Measurements from ENCODE around the gene ZFAND3.

The ZFAND3 gene

DNA sequence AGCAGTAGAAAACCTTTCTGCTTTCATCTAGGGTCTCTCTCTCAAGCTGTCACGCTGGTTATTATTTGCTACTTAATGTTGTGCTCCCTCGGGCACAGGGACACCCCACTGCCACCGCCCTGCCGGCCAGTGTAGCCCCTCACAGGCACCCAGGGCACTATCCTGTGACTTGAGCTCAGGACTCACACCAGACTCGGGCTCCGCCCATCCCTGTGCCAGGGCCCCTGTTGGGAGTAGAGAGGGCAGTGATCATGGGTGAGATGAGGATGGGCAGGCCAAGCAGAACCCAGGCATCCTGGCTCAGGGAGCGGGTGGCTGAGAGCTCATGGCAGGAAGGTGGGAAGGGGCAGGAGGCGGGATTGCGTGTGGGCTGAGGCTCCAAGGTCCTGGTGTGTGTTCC is 371.9 kb downstream of the ZFAND3 start:
- Histone ChIP-seq H2AK5ac (ENCODE audit: low read length) (peak overlapping the region; percentile 6), H3K4ac (ENCODE audit: low read depth, low read length) (peak overlapping the region; percentile 5), H4K8ac (ENCODE audit: low read depth, low read length) (no peak overlapping the region), H3K56ac (ENCODE audit: low read length) (peak overlapping the region; percentile 57), H3K4me2 (ENCODE audit: low read length) (no peak overlapping the region), H3K79me2 (ENCODE audit: control insufficient read depth, insufficient read depth, low read length) (no peaks in the 10 kb centered on the region), H2BK120ac (ENCODE audit: low read depth, low read length) (no peak overlapping the region), H3K79me1 (ENCODE audit: low read length) (no peaks in the 10 kb centered on the region), H3K18ac (ENCODE audit: low read length) (peak overlapping the region; percentile 25), H3K27me3 (ENCODE audit: insufficient read depth, low read length, poor library complexity) (no peaks in the 10 kb centered on the region), H3K9ac (ENCODE audit: low read length) (no peak overlapping the region), H4K5ac (ENCODE audit: low read length) (no peak overlapping the region), H3K4me3 (ENCODE audit: low read length) (no peak overlapping the region), H3K23ac (ENCODE audit: low read length) (no peak overlapping the region), H3K27ac (ENCODE audit: low read depth, low read length) (no peak overlapping the region), H2BK15ac (replicated peaks; ENCODE audit: low read depth) (no peak overlapping the region), H3K36me3 (ENCODE audit: control insufficient read depth, insufficient read depth, low read length) (peaks cover 1% of the 10 kb centered on the region), H2BK5ac (ENCODE audit: low read length) (peak overlapping the region; percentile 29), H3K4me1 (ENCODE audit: control insufficient read depth, low read depth, low read length) (peaks cover 18% of the 10 kb centered on the region)
- no peak for DNase-seq
- WGBS (ENCODE audit: extremely low coverage, insufficient coverage, low lambda C conversion rate), result no CpG with 5 or more reads among the region's 9 CpGs

DNA sequence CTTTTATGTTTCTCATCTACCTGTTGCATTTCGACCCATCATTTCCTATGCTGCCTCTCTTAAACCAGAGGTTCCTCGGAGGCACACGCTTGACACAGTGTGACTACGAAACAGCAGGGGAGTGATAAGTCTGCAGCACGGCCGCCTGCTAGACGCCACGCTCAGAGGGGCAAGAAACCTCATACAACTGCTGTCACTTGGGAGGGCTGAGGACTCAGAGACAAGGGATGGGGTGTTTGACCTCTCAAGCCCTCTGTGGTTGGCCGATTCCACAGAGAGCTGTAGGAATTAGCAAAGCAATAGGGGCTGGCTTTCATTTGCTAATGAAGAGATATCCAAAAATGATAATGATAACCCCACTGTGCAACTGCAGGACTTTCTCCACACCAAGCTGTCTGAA is 372.5 kb downstream of the ZFAND3 start:
- peaks cover 18% of the 10 kb centered on the region for H3K4me1 ChIP-seq (ENCODE audit: control insufficient read depth, low read depth, low read length)

DNA sequence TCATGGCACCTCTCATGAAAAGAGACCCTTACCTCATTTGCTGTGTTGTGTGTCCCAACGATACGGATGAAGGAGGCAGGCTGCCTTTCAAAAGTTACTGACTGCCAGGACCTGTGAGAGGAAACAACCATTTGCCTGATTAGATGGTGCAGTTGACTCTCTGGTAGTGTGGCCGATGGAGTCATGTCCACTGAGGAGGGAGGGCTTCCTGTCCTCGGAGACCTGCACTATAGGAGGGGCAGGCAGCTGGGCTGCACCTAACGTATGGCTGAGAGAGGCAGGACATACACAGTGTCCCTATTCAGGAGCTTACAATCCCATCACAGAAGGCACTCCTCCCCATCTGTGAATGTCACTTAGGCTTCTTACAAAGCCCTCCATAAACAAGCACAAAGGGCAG is 373.0 kb downstream of the ZFAND3 start:
- no peaks in the 10 kb centered on the region for H3K36me3 ChIP-seq (ENCODE audit: control insufficient read depth, insufficient read depth, low read length)
- DNase-seq, result peak; percentile 73
- no peak overlapping the region for H3K23ac ChIP-seq (ENCODE audit: low read length)
- H4K8ac ChIP-seq (ENCODE audit: low read depth, low read length), result no peak overlapping the region
- peak overlapping the region; percentile 72 for H2AK5ac ChIP-seq (ENCODE audit: low read length)
- H3K4ac ChIP-seq (ENCODE audit: low read depth, low read length), result peak overlapping the region; percentile 5
- WGBS (ENCODE audit: extremely low coverage, insufficient coverage, low lambda C conversion rate), result no CpG with 5 or more reads among the region's 5 CpGs
- no peaks in the 10 kb centered on the region for H3K27me3 ChIP-seq (ENCODE audit: insufficient read depth, low read length, poor library complexity)
- H3K4me1 ChIP-seq (ENCODE audit: control insufficient read depth, low read depth, low read length), result peaks cover 17% of the 10 kb centered on the region
- H3K79me2 ChIP-seq (ENCODE audit: control insufficient read depth, insufficient read depth, low read length), result no peaks in the 10 kb centered on the region
- no peak overlapping the region for H3K18ac ChIP-seq (ENCODE audit: low read length)
- H3K4me2 ChIP-seq (ENCODE audit: low read length), result no peak overlapping the region
- no peak overlapping the region for H3K9ac ChIP-seq (ENCODE audit: low read length)
- peak overlapping the region; percentile 79 for H2BK5ac ChIP-seq (ENCODE audit: low read length)
- H3K79me1 ChIP-seq (ENCODE audit: low read length), result no peaks in the 10 kb centered on the region
- H4K5ac ChIP-seq (ENCODE audit: low read length), result no peak overlapping the region
- no peak overlapping the region for H3K4me3 ChIP-seq (ENCODE audit: low read length)
- no peak overlapping the region for H2BK120ac ChIP-seq (ENCODE audit: low read depth, low read length)
- H3K27ac ChIP-seq (ENCODE audit: low read depth, low read length), result peak overlapping the region; percentile 34
- no peak overlapping the region for H2BK15ac ChIP-seq (replicated peaks; ENCODE audit: low read depth)
- H3K56ac ChIP-seq (ENCODE audit: low read length), result peak overlapping the region; percentile 77

More for the DNA sequence above, 372.5 kb downstream of the ZFAND3 start:
- no peak overlapping the region for H3K4me3 ChIP-seq (ENCODE audit: low read length)
- H3K4ac ChIP-seq (ENCODE audit: low read depth, low read length), result no peak overlapping the region
- H2BK120ac ChIP-seq (ENCODE audit: low read depth, low read length), result no peak overlapping the region
- H2BK5ac ChIP-seq (ENCODE audit: low read length), result no peak overlapping the region
- H3K79me1 ChIP-seq (ENCODE audit: low read length), result no peaks in the 10 kb centered on the region
- WGBS (ENCODE audit: extremely low coverage, insufficient coverage, low lambda C conversion rate), result no CpG with 5 or more reads among the region's 9 CpGs
- H3K9ac ChIP-seq (ENCODE audit: low read length), result no peak overlapping the region
- H2BK15ac ChIP-seq (replicated peaks; ENCODE audit: low read depth), result no peak overlapping the region
- H4K8ac ChIP-seq (ENCODE audit: low read depth, low read length), result no peak overlapping the region
- H3K27ac ChIP-seq (ENCODE audit: low read depth, low read length), result peak overlapping the region; percentile 34
- H2AK5ac ChIP-seq (ENCODE audit: low read length), result no peak overlapping the region
- no peaks in the 10 kb centered on the region for H3K27me3 ChIP-seq (ENCODE audit: insufficient read depth, low read length, poor library complexity)
- peak; percentile 92 for DNase-seq
- H3K18ac ChIP-seq (ENCODE audit: low read length), result no peak overlapping the region
- no peak overlapping the region for H3K56ac ChIP-seq (ENCODE audit: low read length)
- H3K4me2 ChIP-seq (ENCODE audit: low read length), result no peak overlapping the region
- no peak overlapping the region for H4K5ac ChIP-seq (ENCODE audit: low read length)
- no peaks in the 10 kb centered on the region for H3K79me2 ChIP-seq (ENCODE audit: control insufficient read depth, insufficient read depth, low read length)
- H3K36me3 ChIP-seq (ENCODE audit: control insufficient read depth, insufficient read depth, low read length), result no peaks in the 10 kb centered on the region
- H3K23ac ChIP-seq (ENCODE audit: low read length), result no peak overlapping the region

DNA sequence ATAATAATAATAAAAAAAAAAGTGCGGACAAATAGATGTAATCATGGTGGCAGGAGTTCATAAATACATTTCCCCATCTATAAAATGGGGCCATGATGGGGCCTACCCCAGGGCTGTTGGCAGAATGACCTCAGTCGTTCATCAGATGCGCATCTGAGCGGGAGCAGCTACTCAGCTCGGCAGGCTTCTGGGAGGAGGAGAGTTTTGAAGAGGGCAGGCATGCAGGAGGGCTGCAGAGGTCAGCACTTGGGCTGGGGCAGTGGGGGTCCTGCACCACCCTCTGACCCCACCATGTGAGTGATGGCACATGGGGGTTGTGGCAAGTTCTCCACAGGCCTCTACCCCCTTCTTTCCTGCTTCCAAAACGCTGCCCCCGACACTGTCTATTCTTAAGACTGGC is 373.5 kb downstream of the ZFAND3 start:
- no peak overlapping the region for H2BK5ac ChIP-seq (ENCODE audit: low read length)
- WGBS (ENCODE audit: extremely low coverage, insufficient coverage, low lambda C conversion rate), result no CpG with 5 or more reads among the region's 7 CpGs
- H3K36me3 ChIP-seq (ENCODE audit: control insufficient read depth, insufficient read depth, low read length), result no peaks in the 10 kb centered on the region
- H2BK15ac ChIP-seq (replicated peaks; ENCODE audit: low read depth), result no peak overlapping the region
- no peak overlapping the region for H3K23ac ChIP-seq (ENCODE audit: low read length)
- H4K5ac ChIP-seq (ENCODE audit: low read length), result no peak overlapping the region
- no peak overlapping the region for H3K4me3 ChIP-seq (ENCODE audit: low read length)
- no peaks in the 10 kb centered on the region for H3K27me3 ChIP-seq (ENCODE audit: insufficient read depth, low read length, poor library complexity)
- H3K79me2 ChIP-seq (ENCODE audit: control insufficient read depth, insufficient read depth, low read length), result no peaks in the 10 kb centered on the region
- peak overlapping the region; percentile 37 for H2AK5ac ChIP-seq (ENCODE audit: low read length)
- H2BK120ac ChIP-seq (ENCODE audit: low read depth, low read length), result no peak overlapping the region
- peaks cover 17% of the 10 kb centered on the region for H3K4me1 ChIP-seq (ENCODE audit: control insufficient read depth, low read depth, low read length)
- DNase-seq, result peak; percentile 23
- no peak overlapping the region for H3K4ac ChIP-seq (ENCODE audit: low read depth, low read length)
- H3K4me2 ChIP-seq (ENCODE audit: low read length), result no peak overlapping the region
- no peak overlapping the region for H3K27ac ChIP-seq (ENCODE audit: low read depth, low read length)
- H4K8ac ChIP-seq (ENCODE audit: low read depth, low read length), result no peak overlapping the region
- no peak overlapping the region for H3K18ac ChIP-seq (ENCODE audit: low read length)
- H3K79me1 ChIP-seq (ENCODE audit: low read length), result no peaks in the 10 kb centered on the region
- no peak overlapping the region for H3K56ac ChIP-seq (ENCODE audit: low read length)
- H3K9ac ChIP-seq (ENCODE audit: low read length), result no peak overlapping the region

DNA sequence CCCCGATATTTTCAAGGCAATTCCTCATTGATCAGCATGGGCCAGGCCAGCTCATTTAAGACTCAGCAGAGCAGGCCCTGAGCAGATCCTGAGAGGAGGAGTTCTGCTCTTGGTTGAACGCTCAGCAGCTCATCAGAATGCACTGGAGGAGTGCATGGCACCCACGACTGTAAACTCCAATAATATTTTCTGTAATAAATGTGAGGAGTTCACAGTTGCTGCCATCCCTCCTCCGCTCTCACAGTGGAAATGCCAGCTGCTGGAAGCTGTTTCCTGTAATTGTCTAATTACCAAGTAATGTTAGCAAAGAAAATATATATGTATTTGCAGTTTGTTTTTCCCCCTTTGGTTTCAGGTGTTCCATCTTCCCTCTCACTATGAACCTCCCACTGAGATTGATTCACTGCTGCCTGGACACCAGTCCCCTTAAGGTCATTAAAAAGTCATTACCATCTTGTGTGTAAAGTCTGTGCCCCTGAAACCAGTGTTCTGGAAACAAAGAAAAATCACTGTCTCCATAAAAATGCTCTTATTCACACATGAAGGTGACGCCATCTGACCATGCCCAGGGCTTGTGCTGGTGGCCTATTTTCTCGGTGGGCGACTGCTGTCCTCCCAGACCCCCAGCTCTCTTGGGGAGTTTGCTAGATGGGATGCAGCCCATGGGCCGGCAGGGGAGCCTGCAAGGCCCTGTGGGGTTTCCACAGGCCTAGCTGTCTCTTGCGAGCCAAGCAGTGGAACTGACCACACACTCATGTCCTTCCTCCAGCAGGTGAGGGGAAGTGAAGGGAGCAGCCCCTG is 374.2 kb downstream of the ZFAND3 start:
- H4K8ac ChIP-seq (ENCODE audit: low read depth, low read length), result no peak overlapping the region
- no peak overlapping the region for H3K23ac ChIP-seq (ENCODE audit: low read length)
- peak overlapping the region; percentile 15 for H3K18ac ChIP-seq (ENCODE audit: low read length)
- H3K56ac ChIP-seq (ENCODE audit: low read length), result no peak overlapping the region
- no peaks in the 10 kb centered on the region for H3K36me3 ChIP-seq (ENCODE audit: control insufficient read depth, insufficient read depth, low read length)
- H4K5ac ChIP-seq (ENCODE audit: low read length), result no peak overlapping the region
- H2BK5ac ChIP-seq (ENCODE audit: low read length), result no peak overlapping the region
- H3K9ac ChIP-seq (ENCODE audit: low read length), result no peak overlapping the region
- H3K4me2 ChIP-seq (ENCODE audit: low read length), result no peak overlapping the region
- H3K27me3 ChIP-seq (ENCODE audit: insufficient read depth, low read length, poor library complexity), result no peaks in the 10 kb centered on the region
- H3K4ac ChIP-seq (ENCODE audit: low read depth, low read length), result no peak overlapping the region
- no CpG with 5 or more reads among the region's 9 CpGs for WGBS (ENCODE audit: extremely low coverage, insufficient coverage, low lambda C conversion rate)
- no peak overlapping the region for H2AK5ac ChIP-seq (ENCODE audit: low read length)
- no peak for DNase-seq
- no peaks in the 10 kb centered on the region for H3K79me2 ChIP-seq (ENCODE audit: control insufficient read depth, insufficient read depth, low read length)
- H3K27ac ChIP-seq (ENCODE audit: low read depth, low read length), result no peak overlapping the region
- no peak overlapping the region for H3K4me3 ChIP-seq (ENCODE audit: low read length)
- H2BK15ac ChIP-seq (replicated peaks; ENCODE audit: low read depth), result no peak overlapping the region
- H3K79me1 ChIP-seq (ENCODE audit: low read length), result no peaks in the 10 kb centered on the region
- H2BK120ac ChIP-seq (ENCODE audit: low read depth, low read length), result no peak overlapping the region
- H3K4me1 ChIP-seq (ENCODE audit: control insufficient read depth, low read depth, low read length), result peaks cover 17% of the 10 kb centered on the region

DNA sequence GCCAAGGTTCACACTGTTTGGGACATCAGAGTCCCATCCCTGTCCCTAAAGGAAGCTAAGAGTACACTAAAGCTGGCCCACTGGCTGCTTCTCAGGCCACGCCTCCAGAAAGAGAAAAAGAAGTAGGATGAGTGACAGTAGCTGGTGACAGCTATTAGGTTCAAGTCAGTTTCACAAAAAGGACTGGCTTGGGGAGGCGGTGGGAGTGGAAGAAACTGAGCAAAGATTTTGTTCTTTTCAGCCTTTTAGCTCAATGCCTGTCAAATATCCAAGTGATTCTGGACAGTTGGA is 374.7 kb downstream of the ZFAND3 start:
- Histone ChIP-seq H3K23ac (ENCODE audit: low read length) (no peak overlapping the region), H3K9ac (ENCODE audit: low read length) (no peak overlapping the region), H3K4me1 (ENCODE audit: control insufficient read depth, low read depth, low read length) (peaks cover 17% of the 10 kb centered on the region), H2BK5ac (ENCODE audit: low read length) (no peak overlapping the region), H4K5ac (ENCODE audit: low read length) (no peak overlapping the region), H3K4me2 (ENCODE audit: low read length) (no peak overlapping the region), H3K36me3 (ENCODE audit: control insufficient read depth, insufficient read depth, low read length) (no peaks in the 10 kb centered on the region), H3K18ac (ENCODE audit: low read length) (no peak overlapping the region), H3K27me3 (ENCODE audit: insufficient read depth, low read length, poor library complexity) (no peaks in the 10 kb centered on the region), H3K79me1 (ENCODE audit: low read length) (no peaks in the 10 kb centered on the region), H3K27ac (ENCODE audit: low read depth, low read length) (no peak overlapping the region), H2BK15ac (replicated peaks; ENCODE audit: low read depth) (no peak overlapping the region), H4K8ac (ENCODE audit: low read depth, low read length) (no peak overlapping the region), H3K4ac (ENCODE audit: low read depth, low read length) (no peak overlapping the region), H3K4me3 (ENCODE audit: low read length) (no peak overlapping the region), H2AK5ac (ENCODE audit: low read length) (no peak overlapping the region), H3K56ac (ENCODE audit: low read length) (no peak overlapping the region), H3K79me2 (ENCODE audit: control insufficient read depth, insufficient read depth, low read length) (no peaks in the 10 kb centered on the region), H2BK120ac (ENCODE audit: low read depth, low read length) (no peak overlapping the region)
- WGBS (ENCODE audit: extremely low coverage, insufficient coverage, low lambda C conversion rate), result no CpG with 5 or more reads among the region's 2 CpGs
- DNase-seq, result no peak

Data from mesendoderm (in vitro differentiated cells).